Raji (cell line): ENCODE data around the gene STH.

Source experiments
- POLR2A ChIP-seq: IDR thresholded peaks from 2 replicates; pipeline ENCODE4 v1.6.1; 2011; ENCODE audit warnings: low read depth, low read length, control low read depth; ENCODE audit not compliant: insufficient read depth

STH gene

DNA sequence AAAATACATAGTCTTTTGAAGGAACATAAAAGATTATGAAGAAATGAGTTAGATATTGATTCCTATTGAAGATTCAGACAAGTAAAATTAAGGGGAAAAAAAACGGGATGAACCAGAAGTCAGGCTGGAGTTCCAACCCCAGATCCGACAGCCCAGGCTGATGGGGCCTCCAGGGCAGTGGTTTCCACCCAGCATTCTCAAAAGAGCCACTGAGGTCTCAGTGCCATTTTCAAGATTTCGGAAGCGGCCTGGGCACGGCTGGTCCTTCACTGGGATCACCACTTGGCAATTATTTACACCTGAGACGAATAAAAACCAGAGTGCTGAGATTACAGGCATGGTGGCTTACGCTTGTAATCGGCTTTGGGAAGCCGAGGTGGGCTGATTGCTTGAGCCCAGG is 9.5 kb downstream of the STH start:
- TF ChIP-seq POLR2A = no peak

GRCh38 chr17:46009681-46010596 is 10.9 kb downstream of the STH start:
- no peak for TF ChIP-seq POLR2A

DNA sequence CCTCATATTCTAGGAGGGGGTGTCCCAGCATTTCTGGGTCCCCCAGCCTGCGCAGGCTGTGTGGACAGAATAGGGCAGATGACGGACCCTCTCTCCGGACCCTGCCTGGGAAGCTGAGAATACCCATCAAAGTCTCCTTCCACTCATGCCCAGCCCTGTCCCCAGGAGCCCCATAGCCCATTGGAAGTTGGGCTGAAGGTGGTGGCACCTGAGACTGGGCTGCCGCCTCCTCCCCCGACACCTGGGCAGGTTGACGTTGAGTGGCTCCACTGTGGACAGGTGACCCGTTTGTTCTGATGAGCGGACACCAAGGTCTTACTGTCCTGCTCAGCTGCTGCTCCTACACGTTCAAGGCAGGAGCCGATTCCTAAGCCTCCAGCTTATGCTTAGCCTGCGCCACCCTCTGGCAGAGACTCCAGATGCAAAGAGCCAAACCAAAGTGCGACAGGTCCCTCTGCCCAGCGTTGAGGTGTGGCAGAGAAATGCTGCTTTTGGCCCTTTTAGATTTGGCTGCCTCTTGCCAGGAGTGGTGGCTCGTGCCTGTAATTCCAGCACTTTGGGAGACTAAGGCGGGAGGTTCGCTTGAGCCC is 11.6 kb downstream of the STH start:
- no peak for TF ChIP-seq POLR2A

GRCh38 chr17:46011711-46012505 is 12.9 kb downstream of the STH start:
- no peak for TF ChIP-seq POLR2A

DNA sequence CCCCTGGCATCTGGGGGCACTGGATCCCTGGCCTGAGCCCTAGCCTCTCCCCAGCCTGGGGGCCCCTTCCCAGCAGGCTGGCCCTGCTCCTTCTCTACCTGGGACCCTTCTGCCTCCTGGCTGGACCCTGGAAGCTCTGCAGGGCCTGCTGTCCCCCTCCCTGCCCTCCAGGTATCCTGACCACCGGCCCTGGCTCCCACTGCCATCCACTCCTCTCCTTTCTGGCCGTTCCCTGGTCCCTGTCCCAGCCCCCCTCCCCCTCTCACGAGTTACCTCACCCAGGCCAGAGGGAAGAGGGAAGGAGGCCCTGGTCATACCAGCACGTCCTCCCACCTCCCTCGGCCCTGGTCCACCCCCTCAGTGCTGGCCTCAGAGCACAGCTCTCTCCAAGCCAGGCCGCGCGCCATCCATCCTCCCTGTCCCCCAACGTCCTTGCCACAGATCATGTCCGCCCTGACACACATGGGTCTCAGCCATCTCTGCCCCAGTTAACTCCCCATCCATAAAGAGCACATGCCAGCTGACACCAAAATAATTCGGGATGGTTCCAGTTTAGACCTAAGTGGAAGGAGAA is 13.5 kb downstream of the STH start:
- TF ChIP-seq POLR2A = no peak

DNA sequence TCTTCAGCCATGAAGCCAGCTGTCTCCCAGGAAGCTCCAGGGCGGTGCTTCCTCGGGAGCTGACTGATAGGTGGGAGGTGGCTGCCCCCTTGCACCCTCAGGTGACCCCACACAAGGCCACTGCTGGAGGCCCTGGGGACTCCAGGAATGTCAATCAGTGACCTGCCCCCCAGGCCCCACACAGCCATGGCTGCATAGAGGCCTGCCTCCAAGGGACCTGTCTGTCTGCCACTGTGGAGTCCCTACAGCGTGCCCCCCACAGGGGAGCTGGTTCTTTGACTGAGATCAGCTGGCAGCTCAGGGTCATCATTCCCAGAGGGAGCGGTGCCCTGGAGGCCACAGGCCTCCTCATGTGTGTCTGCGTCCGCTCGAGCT is 14.1 kb downstream of the STH start:
- no peak for TF ChIP-seq POLR2A

DNA sequence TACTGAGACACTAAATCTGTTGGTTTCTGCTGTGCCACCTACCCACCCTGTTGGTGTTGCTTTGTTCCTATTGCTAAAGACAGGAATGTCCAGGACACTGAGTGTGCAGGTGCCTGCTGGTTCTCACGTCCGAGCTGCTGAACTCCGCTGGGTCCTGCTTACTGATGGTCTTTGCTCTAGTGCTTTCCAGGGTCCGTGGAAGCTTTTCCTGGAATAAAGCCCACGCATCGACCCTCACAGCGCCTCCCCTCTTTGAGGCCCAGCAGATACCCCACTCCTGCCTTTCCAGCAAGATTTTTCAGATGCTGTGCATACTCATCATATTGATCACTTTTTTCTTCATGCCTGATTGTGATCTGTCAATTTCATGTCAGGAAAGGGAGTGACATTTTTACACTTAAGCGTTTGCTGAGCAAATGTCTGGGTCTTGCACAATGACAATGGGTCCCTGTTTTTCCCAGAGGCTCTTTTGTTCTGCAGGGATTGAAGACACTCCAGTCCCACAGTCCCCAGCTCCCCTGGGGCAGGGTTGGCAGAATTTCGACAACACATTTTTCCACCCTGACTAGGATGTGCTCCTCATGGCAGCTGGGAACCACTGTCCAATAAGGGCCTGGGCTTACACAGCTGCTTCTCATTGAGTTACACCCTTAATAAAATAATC is 14.6 kb downstream of the STH start:
- TF ChIP-seq POLR2A = no peak

- TF ChIP-seq POLR2A = no peak
Observed at GRCh38 chr17:46020023-46020761, 21.1 kb downstream of the STH start.

DNA sequence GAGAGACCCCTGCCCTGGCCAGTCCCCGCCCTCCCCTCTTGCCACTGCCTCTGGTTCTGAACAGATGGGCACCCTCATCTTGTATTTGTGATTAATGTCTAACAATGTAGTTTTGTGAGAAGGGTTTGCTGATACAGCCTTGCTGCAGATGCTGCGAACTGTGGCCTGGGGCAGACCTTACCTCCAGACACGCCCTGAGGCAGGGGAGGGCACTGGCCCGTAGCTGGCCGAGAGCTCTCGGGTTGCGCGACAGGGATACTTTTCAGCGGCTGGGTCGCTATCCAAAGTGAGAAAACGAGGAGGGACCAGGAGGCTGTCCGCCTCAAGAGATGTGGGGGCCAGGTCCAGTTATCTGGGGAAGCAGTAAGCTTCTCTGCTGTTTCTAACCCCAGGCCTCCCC is 21.9 kb downstream of the STH start:
- no peak for TF ChIP-seq POLR2A

DNA sequence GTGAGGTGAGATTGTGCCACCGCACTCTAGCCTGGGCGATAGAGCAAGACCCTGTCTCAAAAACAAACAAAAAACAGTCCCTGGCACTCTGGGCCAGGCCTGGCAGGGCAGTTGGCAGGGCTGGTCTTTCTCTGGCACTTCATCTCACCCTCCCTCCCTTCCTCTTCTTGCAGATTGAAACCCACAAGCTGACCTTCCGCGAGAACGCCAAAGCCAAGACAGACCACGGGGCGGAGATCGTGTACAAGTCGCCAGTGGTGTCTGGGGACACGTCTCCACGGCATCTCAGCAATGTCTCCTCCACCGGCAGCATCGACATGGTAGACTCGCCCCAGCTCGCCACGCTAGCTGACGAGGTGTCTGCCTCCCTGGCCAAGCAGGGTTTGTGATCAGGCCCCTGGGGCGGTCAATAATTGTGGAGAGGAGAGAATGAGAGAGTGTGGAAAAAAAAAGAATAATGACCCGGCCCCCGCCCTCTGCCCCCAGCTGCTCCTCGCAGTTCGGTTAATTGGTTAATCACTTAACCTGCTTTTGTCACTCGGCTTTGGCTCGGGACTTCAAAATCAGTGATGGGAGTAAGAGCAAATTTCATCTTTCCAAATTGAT is 24.8 kb downstream of the STH start:
- TF ChIP-seq POLR2A = no peak

GRCh38 chr17:46024590-46024989 is 25.5 kb downstream of the STH start:
- no peak for TF ChIP-seq POLR2A

- TF ChIP-seq POLR2A = no peak
Observed at GRCh38 chr17:46025060-46025459, 26.0 kb downstream of the STH start.

DNA sequence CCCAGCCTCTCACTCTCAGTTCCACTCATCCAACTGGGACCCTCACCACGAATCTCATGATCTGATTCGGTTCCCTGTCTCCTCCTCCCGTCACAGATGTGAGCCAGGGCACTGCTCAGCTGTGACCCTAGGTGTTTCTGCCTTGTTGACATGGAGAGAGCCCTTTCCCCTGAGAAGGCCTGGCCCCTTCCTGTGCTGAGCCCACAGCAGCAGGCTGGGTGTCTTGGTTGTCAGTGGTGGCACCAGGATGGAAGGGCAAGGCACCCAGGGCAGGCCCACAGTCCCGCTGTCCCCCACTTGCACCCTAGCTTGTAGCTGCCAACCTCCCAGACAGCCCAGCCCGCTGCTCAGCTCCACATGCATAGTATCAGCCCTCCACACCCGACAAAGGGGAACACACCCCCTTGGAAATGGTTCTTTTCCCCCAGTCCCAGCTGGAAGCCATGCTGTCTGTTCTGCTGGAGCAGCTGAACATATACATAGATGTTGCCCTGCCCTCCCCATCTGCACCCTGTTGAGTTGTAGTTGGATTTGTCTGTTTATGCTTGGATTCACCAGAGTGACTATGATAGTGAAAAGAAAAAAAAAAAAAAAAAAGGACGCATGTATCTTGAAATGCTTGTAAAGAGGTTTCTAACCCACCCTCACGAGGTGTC is 26.6 kb downstream of the STH start:
- TF ChIP-seq POLR2A = no peak

GRCh38 chr17:46026166-46027047 is 27.4 kb downstream of the STH start:
- TF ChIP-seq POLR2A = no peak
